T-cell (primary cell): Measurements from ENCODE around the gene RBM19. TPM values are rescaled to one million over a fixed set of nuclear protein-coding genes. Genes with fewer than 3 reads are reported as not detected.
A peak's percentile ranks its signal among the peaks of the same experiment; 100 is the strongest.

Experiments
- ATAC-seq, 4 experiments: fragments of 200-7000 bp in 3 of 4; fragments of 150-1000 bp in 1 of 4; cut with Tn5 transposase; replicated peaks in 1 of 4; 1 replicate in 3 of 4; 2 replicates in 1 of 4; pipeline ENCODE4 v1.10.0; 2021; ENCODE audit warnings: moderate library complexity in 3 of 4, mild to moderate bottlenecking in 2 of 4, moderate number of reproducible peaks in 1 of 4
- CTCF ChIA-PET, 2 donors: fragments of 300-600 bp; sonication (Branson Sonifier 250); formaldehyde crosslinking; loops; one replicate each; lab custom pipeline; 2022; ENCODE audit warnings: antibody characterized with exemption in 2 of 2; lab: Charles Lee
- POLR2A ChIA-PET, 2 donors: fragments of 300-600 bp; sonication (Branson Sonifier 250); formaldehyde crosslinking; loops; one replicate each; lab custom pipeline; 2022; ENCODE audit warnings: antibody characterized with exemption in 2 of 2; lab: Charles Lee
- DNase-seq, 35 experiments: peaks; one replicate each; pipeline versions ENCODE4 v3.0.0 to v3.0.0-alpha.2; 2013 to 2023
- H3K27ac ChIP-seq: one replicate; pipeline ENCODE4 v1.5.1; 2013; ENCODE audit warnings: low read length
- H3K27me3 ChIP-seq, 2 experiments: replicated peaks in 1 of 2; 1 replicate in 1 of 2; 2 replicates in 1 of 2; pipeline versions ENCODE4 v1.6.1 to v1.7.0; 2013; ENCODE audit warnings: low read length in 1 of 2, mixed read lengths in 1 of 2; ENCODE audit not compliant: control insufficient read depth in 2 of 2, insufficient read depth in 2 of 2; ENCODE audit errors: extremely low read depth in 1 of 2
- H3K36me3 ChIP-seq, 2 donors: 1 replicate in 1 of 2; 2 replicates in 1 of 2; pipeline versions ENCODE4 v1.6.1 to v1.7.0; 2013; ENCODE audit warnings: low read length in 1 of 2; ENCODE audit not compliant: control insufficient read depth in 2 of 2, insufficient read depth in 1 of 2; ENCODE audit errors: extremely low read depth in 1 of 2
- H3K4me1 ChIP-seq, 2 experiments: 1 replicate in 1 of 2; 2 replicates in 1 of 2; pipeline versions ENCODE4 v1.6.1 to v1.7.0; 2013; ENCODE audit warnings: low read length in 2 of 2, mixed read lengths in 1 of 2; ENCODE audit not compliant: insufficient read depth in 2 of 2, control insufficient read depth in 1 of 2; ENCODE audit errors: extremely low read depth in 1 of 2
- H3K4me3 ChIP-seq, 2 donors: 1 replicate in 1 of 2; 2 replicates in 1 of 2; pipeline versions ENCODE4 v1.5.1 to v1.7.0; 2013; ENCODE audit warnings: mild to moderate bottlenecking in 2 of 2, low read length in 1 of 2, moderate library complexity in 1 of 2; ENCODE audit not compliant: control insufficient read depth in 1 of 2; ENCODE audit errors: extremely low read depth in 1 of 2
- H3K9me3 ChIP-seq: 2 replicates; pipeline ENCODE4 v1.7.0; 2013
- H3K27ac Mint-ChIP-seq, 2 donors: one replicate each; pipeline ENCODE4 v1.8.0; 2020 to 2021; ENCODE audit warnings: mild to moderate bottlenecking in 2 of 2, mixed read lengths in 2 of 2
- H3K27me3 Mint-ChIP-seq, 2 donors: one replicate each; pipeline ENCODE4 v1.8.0; 2021 to 2022; ENCODE audit warnings: mixed read lengths in 2 of 2
- H3K36me3 Mint-ChIP-seq: one replicate; pipeline ENCODE4 v1.8.0; 2021; ENCODE audit warnings: mixed read lengths
- H3K4me1 Mint-ChIP-seq, 3 donors: one replicate each; pipeline ENCODE4 v1.8.0; 2020 to 2022; ENCODE audit warnings: mixed read lengths in 3 of 3, mild to moderate bottlenecking in 1 of 3
- H3K4me3 Mint-ChIP-seq, 3 donors: one replicate each; pipeline ENCODE4 v1.8.0; 2020 to 2022; ENCODE audit warnings: mild to moderate bottlenecking in 3 of 3, mixed read lengths in 3 of 3, moderate library complexity in 3 of 3
- H3K9me3 Mint-ChIP-seq, 3 donors: one replicate each; pipeline ENCODE4 v1.8.0; 2020 to 2022; ENCODE audit warnings: mixed read lengths in 3 of 3
- WGBS: methylation state at CpG from one replicate; pipeline ENCODE4 v1.1.5; 2013; ENCODE audit warnings: missing lambda C conversion rate; ENCODE audit not compliant: insufficient coverage; 5-methylcytosine and 5-hydroxymethylcytosine counted together
- total RNA-seq, 35 experiments: library from RNA in 6 of 35; stranded (reverse) in 6 of 35; fragments of 120-200 nt in 1 of 35; gene quantifications; one replicate each; pipeline versions ENCODE4 v1.2.1 to v1.2.4 and lab custom pipeline; 2013 to 2026

The RBM19 gene, protein sequence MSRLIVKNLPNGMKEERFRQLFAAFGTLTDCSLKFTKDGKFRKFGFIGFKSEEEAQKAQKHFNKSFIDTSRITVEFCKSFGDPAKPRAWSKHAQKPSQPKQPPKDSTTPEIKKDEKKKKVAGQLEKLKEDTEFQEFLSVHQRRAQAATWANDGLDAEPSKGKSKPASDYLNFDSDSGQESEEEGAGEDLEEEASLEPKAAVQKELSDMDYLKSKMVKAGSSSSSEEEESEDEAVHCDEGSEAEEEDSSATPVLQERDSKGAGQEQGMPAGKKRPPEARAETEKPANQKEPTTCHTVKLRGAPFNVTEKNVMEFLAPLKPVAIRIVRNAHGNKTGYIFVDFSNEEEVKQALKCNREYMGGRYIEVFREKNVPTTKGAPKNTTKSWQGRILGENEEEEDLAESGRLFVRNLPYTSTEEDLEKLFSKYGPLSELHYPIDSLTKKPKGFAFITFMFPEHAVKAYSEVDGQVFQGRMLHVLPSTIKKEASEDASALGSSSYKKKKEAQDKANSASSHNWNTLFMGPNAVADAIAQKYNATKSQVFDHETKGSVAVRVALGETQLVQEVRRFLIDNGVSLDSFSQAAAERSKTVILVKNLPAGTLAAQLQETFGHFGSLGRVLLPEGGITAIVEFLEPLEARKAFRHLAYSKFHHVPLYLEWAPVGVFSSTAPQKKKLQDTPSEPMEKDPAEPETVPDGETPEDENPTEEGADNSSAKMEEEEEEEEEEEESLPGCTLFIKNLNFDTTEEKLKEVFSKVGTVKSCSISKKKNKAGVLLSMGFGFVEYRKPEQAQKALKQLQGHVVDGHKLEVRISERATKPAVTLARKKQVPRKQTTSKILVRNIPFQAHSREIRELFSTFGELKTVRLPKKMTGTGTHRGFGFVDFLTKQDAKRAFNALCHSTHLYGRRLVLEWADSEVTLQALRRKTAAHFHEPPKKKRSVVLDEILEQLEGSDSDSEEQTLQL
- total RNA-seq = 10 to 100 TPM; 57.9 to 80.3 (median 78.3) TPM
- total RNA-seq (2013) = 36.1 TPM
- 75.8 to 245 (median 108) reads per million in 29 experiments for total RNA-seq (lab: John Stamatoyannopoulos, UW)

GRCh38 chr12:113965951-113966797, at the start of gene RBM19:
RBM19 (minus strand) TSS chr12:113966325; CDS start chr12:113966227, 98 bp downstream.
- WGBS = under 1% methylated on average over 31 of the region's 46 CpGs
- Mint-ChIP-seq H3K27ac (peak within 1 kb of the TSS; percentile 84 to 92), H3K36me3 (peaks cover 18% of the 10 kb centered on the region), H3K9me3 (no peaks in the 10 kb centered on the region), H3K4me3 (peak within 1 kb of the TSS; percentile 93 to 99 (median 94)), H3K4me1 (peaks cover 46 to 55% (median 52%) of the 10 kb centered on the region in 3 donors), H3K27me3 (peaks cover 3 to 10% of the 10 kb centered on the region in 2 donors)
- no peaks in the 10 kb centered on the region for H3K9me3 ChIP-seq
- peak within 1 kb of the TSS; percentile 46 for H3K27ac ChIP-seq
- CTCF ChIA-PET = interaction anchor here (0.6 to 2.0 kb wide), 6 partner anchors 14 to 631 kb away, joined by 4 to 18 read pairs (median 5); no protein-coding TSS in a partner anchor
- DNase-seq (peak; percentile 93 to 99 (median 96)), ATAC-seq (peak; percentile 97 to 99 (median 99))
- H3K4me1 ChIP-seq = peaks cover 9 to 18% of the 10 kb centered on the region in 2 experiments
- H3K36me3 ChIP-seq = peaks cover 5 to 18% of the 10 kb centered on the region in 2 donors
- POLR2A ChIA-PET = interaction anchor here (0.6 to 1.0 kb wide), 2 partner anchors 13 to 1946 kb away, joined by 3 read pairs; no protein-coding TSS in a partner anchor
- peak within 1 kb of the TSS; percentile 89 to 99 for H3K4me3 ChIP-seq
- H3K27me3 ChIP-seq = peaks cover 2 to 6% of the 10 kb centered on the region in 2 experiments

DNA sequence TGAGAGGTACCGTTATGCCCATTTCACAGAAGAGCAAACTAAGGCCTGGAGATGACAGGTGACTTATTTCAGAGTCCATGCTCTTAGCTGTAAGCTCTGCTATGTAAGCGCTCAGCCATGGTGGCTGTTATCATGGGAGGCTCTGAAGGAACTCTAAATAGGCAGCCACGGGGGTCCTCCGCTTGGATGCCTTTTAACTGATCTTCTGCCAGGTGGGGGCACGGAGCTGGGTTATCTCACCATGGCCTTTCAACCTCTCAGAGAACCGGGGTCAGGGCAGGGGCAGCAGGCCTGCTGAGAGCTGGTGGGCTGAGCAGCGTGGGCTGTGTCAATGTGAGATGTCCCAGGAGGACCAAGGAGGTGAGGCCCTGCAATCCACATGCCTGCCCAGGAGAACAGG, 49.7 kb upstream of the RBM19 start:
- H3K9me3 Mint-ChIP-seq = no peaks in the 10 kb centered on the region
- H3K27ac Mint-ChIP-seq = no peak overlapping the region

GRCh38 chr12:114013575-114014345, 47.6 kb upstream of the RBM19 start:
- no peaks in the 10 kb centered on the region for H3K36me3 ChIP-seq
- H3K4me3 ChIP-seq = no peak overlapping the region
- ATAC-seq = no peak
- no peaks in the 10 kb centered on the region for H3K4me1 Mint-ChIP-seq
- ChIA-PET CTCF (no interaction called here), POLR2A (no interaction called here)
- H3K4me3 Mint-ChIP-seq = no peak overlapping the region
- 5% methylated on average over 2 of the region's 6 CpGs for WGBS
- H3K9me3 Mint-ChIP-seq = no peaks in the 10 kb centered on the region
- H3K36me3 Mint-ChIP-seq = no peaks in the 10 kb centered on the region
- H3K27ac Mint-ChIP-seq = no peak overlapping the region
- H3K27me3 ChIP-seq = peaks cover 0 to 14% of the 10 kb centered on the region in 2 experiments
- no peaks in the 10 kb centered on the region for H3K4me1 ChIP-seq
- peaks cover 15 to 29% of the 10 kb centered on the region in 2 donors for H3K27me3 Mint-ChIP-seq
- no peaks in the 10 kb centered on the region for H3K9me3 ChIP-seq
- DNase-seq = no peak
- no peak overlapping the region for H3K27ac ChIP-seq

More for the DNA sequence above, 49.7 kb upstream of the RBM19 start:
- peaks cover 10 to 17% of the 10 kb centered on the region in 2 donors for H3K27me3 Mint-ChIP-seq
- H3K4me1 ChIP-seq = no peaks in the 10 kb centered on the region
- H3K36me3 ChIP-seq = no peaks in the 10 kb centered on the region
- H3K27ac ChIP-seq = no peak overlapping the region
- no peaks in the 10 kb centered on the region for H3K4me1 Mint-ChIP-seq
- H3K4me3 ChIP-seq = no peak overlapping the region
- ChIA-PET POLR2A (no interaction called here), CTCF (no interaction called here)
- no peaks in the 10 kb centered on the region for H3K36me3 Mint-ChIP-seq
- DNase-seq = no peak
- H3K4me3 Mint-ChIP-seq = no peak overlapping the region
- H3K9me3 ChIP-seq = no peaks in the 10 kb centered on the region
- ATAC-seq = no peak
- 79% methylated on average over 4 of the region's 7 CpGs for WGBS
- peaks cover 0 to 13% of the 10 kb centered on the region in 2 experiments for H3K27me3 ChIP-seq

DNA sequence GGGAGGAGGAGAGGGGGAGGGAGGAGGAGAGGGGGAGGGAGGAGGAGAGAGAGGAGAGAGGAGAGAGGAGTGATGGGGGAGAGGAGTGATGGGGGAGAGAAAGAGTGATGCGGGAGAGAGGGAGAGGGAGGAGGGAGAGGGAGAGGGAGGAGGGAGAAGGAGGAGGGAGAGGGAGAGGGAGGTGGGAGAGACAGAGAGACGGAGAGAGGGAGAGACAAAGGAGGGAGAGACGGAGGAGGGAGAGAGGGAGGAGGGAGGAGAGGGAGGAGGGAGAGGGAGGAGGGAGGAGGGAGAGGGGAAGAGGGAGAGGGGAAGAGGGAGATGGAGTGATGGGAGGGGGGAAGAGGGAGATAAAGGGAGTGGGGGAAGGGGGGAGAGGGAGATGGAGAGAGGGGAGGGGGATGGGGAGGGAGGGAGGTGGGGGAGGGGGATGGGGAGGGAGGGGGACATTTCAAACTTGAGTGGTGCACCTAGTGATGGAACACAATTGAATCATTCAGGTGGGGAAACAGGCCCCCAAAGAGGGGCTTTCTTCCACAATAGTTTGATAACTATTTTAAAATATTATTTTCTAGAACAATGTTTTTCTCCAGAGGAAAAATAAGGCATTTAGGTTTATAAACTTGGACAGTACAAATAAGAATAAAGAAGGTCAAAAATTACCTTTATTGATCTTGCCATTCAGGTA, 46.8 kb upstream of the RBM19 start:
- H3K36me3 Mint-ChIP-seq = no peaks in the 10 kb centered on the region
- ATAC-seq (no peak), DNase-seq (no peak)
- H3K27ac Mint-ChIP-seq = no peak overlapping the region
- ChIA-PET CTCF (no interaction called here), POLR2A (no interaction called here)
- H3K4me1 Mint-ChIP-seq = no peaks in the 10 kb centered on the region
- Histone ChIP-seq H3K4me3 (no peak overlapping the region), H3K36me3 (no peaks in the 10 kb centered on the region), H3K4me1 (no peaks in the 10 kb centered on the region), H3K27ac (no peak overlapping the region), H3K9me3 (no peaks in the 10 kb centered on the region), H3K27me3 (peaks cover 0 to 20% of the 10 kb centered on the region in 2 experiments)
- no peaks in the 10 kb centered on the region for H3K9me3 Mint-ChIP-seq
- H3K27me3 Mint-ChIP-seq = peaks cover 23 to 27% of the 10 kb centered on the region in 2 donors
- H3K4me3 Mint-ChIP-seq = no peak overlapping the region
- WGBS = no CpG with 5 or more reads among the region's 3 CpGs

- Histone ChIP-seq H3K27me3 (peaks cover 0 to 24% of the 10 kb centered on the region in 2 experiments), H3K27ac (no peak overlapping the region), H3K9me3 (no peaks in the 10 kb centered on the region), H3K4me3 (no peak overlapping the region), H3K36me3 (no peaks in the 10 kb centered on the region), H3K4me1 (no peaks in the 10 kb centered on the region)
- ATAC-seq (no peak), DNase-seq (no peak)
- CTCF ChIA-PET = interaction anchor here in 1 of 2 donors (1.1 kb wide), 1 partner anchor 34 kb away, joined by 3 read pairs; no protein-coding TSS in a partner anchor
- no peak overlapping the region for H3K4me3 Mint-ChIP-seq
- H3K4me1 Mint-ChIP-seq = no peaks in the 10 kb centered on the region
- peaks cover 25 to 27% of the 10 kb centered on the region in 2 donors for H3K27me3 Mint-ChIP-seq
- no peak overlapping the region for H3K27ac Mint-ChIP-seq
- POLR2A ChIA-PET = no interaction called here
- WGBS = 65% methylated on average over 10 of the region's 10 CpGs
- no peaks in the 10 kb centered on the region for H3K36me3 Mint-ChIP-seq
- no peaks in the 10 kb centered on the region for H3K9me3 Mint-ChIP-seq
Measured at GRCh38 chr12:114011711-114012110, 45.6 kb upstream of the RBM19 start.
